HepG2 (cell line): Measurements from ENCODE around the gene TEKT2. TPM values are rescaled to one million over a fixed set of nuclear protein-coding genes. Genes with fewer than 3 reads are reported as not detected.

ENCODE experiments used
- ARNT2 ChIP-seq: sonication (generic); formaldehyde crosslinking; IDR thresholded peaks from 2 replicates; pipeline ENCODE4 v1.8.0; 2022; ENCODE audit warnings: mild to moderate bottlenecking, low read depth, missing genetic modification reagents, moderate library complexity
- KIAA2018 ChIP-seq: sonication (generic); formaldehyde crosslinking; IDR thresholded peaks from 2 replicates; pipeline ENCODE4 v1.5.0; 2020; ENCODE audit warnings: mild to moderate bottlenecking, missing genetic modification reagents, borderline replicate concordance
- MYPOP ChIP-seq: sonication (generic); formaldehyde crosslinking; IDR thresholded peaks from 2 replicates; pipeline ENCODE4 v1.8.1; 2023; ENCODE audit warnings: mild to moderate bottlenecking, moderate library complexity, missing genetic modification reagents
- PCBP1 ChIP-seq: fragments of 200-400 bp; formaldehyde crosslinking; IDR thresholded peaks from 2 replicates; pipeline ENCODE4 v1.6.1; 2017; ENCODE audit warnings: mild to moderate bottlenecking, low read depth, low read length, borderline replicate concordance
- SALL1 ChIP-seq: sonication (generic); formaldehyde crosslinking; IDR thresholded peaks from 2 replicates; pipeline ENCODE4 v1.8.0; 2022; ENCODE audit warnings: mild to moderate bottlenecking, missing genetic modification reagents
- SATB2 ChIP-seq: sonication (generic); formaldehyde crosslinking; IDR thresholded peaks from 2 replicates; pipeline ENCODE4 v1.5.0; 2020; ENCODE audit warnings: missing genetic modification reagents
- SP140L ChIP-seq: sonication (generic); formaldehyde crosslinking; IDR thresholded peaks from 2 replicates; pipeline ENCODE4 v1.4.0; 2020; ENCODE audit warnings: missing genetic modification reagents, borderline replicate concordance
- TARDBP ChIP-seq: sonication (generic); formaldehyde crosslinking; IDR thresholded peaks from 2 replicates; pipeline ENCODE4 v1.8.0; 2022; ENCODE audit warnings: mild to moderate bottlenecking, missing genetic modification reagents
- ZNF253 ChIP-seq: sonication (generic); formaldehyde crosslinking; IDR thresholded peaks from 2 replicates; pipeline ENCODE4 v1.8.0; 2022; ENCODE audit warnings: mild to moderate bottlenecking, missing genetic modification reagents, borderline replicate concordance
- ZNF430 ChIP-seq: sonication (generic); formaldehyde crosslinking; IDR thresholded peaks from 2 replicates; pipeline ENCODE4 v1.9.0; 2021; ENCODE audit warnings: mild to moderate bottlenecking, missing genetic modification reagents
- ZNF549 ChIP-seq: sonication (generic); formaldehyde crosslinking; IDR thresholded peaks from 2 replicates; pipeline ENCODE4 v1.5.0; 2020; ENCODE audit warnings: missing genetic modification reagents
- polyA plus RNA-seq, 8 experiments: library from polyadenylated mRNA; depleted of rRNA in 3 of 8; stranded (reverse) in 7 of 8; unstranded in 1 of 8; fragments of >200 nt; fragmentation: Illumina TruSeq in 4 of 8; extraction: Trizol in 4 of 8; gene quantifications; 2 replicates each; pipeline versions ENCODE4 v1.2.1 to v1.2.3, GENCODE V29; 2011 to 2016; ENCODE audit warnings: low read depth in 4 of 8, missing spikeins in 1 of 8, mixed read lengths in 1 of 8; ENCODE audit not compliant: insufficient read depth in 1 of 8
- total RNA-seq, 5 experiments: library from RNA; depleted of rRNA; stranded (reverse); fragments of >200 nt; fragmentation: Illumina TruSeq; extraction: Trizol; gene quantifications; 2 replicates each; pipeline ENCODE4 v1.2.3, GENCODE V29; 2016; ENCODE audit warnings: low read depth in 1 of 5
- TF ChIP-seq, protein P1 (sequence below): sonication (generic); formaldehyde crosslinking; IDR thresholded peaks from 2 replicates; pipeline ENCODE4 v1.5.0; 2020; ENCODE audit warnings: missing genetic modification reagents
- TF ChIP-seq, protein P2 (sequence below): sonication (generic); formaldehyde crosslinking; IDR thresholded peaks from 2 replicates; pipeline ENCODE4 v1.4.0; 2020; ENCODE audit warnings: mild to moderate bottlenecking, missing genetic modification reagents

TEKT2 gene
- total and polyA plus RNA-seq, 2 of the 13 experiments (the other 11 are each of a cell fraction or from before 2014, with no cell fraction given) = 0.31 to 0.38 TPM

DNA sequence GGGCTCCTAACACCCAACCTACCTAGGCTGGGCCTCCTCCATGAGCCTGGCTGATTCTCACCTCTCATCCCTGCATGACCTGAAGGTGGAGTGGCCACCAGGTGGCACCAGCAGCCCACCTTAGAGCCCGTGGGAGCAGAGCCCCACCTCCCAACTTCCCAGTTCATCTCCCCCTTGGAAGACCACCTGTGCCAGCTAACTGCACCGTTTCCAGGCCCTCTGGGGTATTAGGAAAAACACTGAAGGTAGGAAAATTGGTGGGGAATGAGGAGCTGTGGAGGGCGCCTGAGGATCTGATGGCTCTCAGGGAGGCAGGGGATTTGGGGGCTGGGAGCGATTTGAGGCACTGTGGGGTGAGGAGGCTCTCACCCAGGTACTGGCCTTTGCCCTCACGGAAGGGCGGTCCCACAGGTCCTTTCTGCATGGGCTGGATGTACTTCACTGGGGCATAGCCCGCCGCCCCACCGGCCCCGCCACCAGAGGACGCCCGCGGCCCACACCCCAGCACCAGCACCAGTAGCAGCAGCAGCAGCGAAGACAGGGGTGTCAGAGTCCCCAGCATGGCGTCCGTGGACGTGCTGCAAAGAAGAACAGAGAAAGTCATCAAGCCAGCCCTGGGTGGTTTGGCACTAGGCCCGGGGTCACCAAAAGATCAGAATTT is 15.9 kb downstream of the TEKT2 start (continued):
- TF ChIP-seq KIAA2018 (CRISPR knock-in tag) (no peak), ARNT2 (no peak), ZNF549 (CRISPR knock-in tag) (no peak), SATB2 (CRISPR knock-in tag) (no peak), SALL1 (CRISPR knock-in tag) (peak; percentile 39; the same call in 1 of the 2 replicates), ZNF430 (CRISPR knock-in tag) (no peak), ZNF253 (peak; percentile 62; the same call in 1 of the 2 replicates), TARDBP (CRISPR knock-in tag) (0 out of 2 replicates have a peak, but pooled peaks have one; percentile 42), PCBP1 (no peak), MYPOP (0 out of 2 replicates have a peak, but pooled peaks have one; percentile 46), SP140L (CRISPR knock-in tag) (no peak)
- TF ChIP-seq, protein P1, sequence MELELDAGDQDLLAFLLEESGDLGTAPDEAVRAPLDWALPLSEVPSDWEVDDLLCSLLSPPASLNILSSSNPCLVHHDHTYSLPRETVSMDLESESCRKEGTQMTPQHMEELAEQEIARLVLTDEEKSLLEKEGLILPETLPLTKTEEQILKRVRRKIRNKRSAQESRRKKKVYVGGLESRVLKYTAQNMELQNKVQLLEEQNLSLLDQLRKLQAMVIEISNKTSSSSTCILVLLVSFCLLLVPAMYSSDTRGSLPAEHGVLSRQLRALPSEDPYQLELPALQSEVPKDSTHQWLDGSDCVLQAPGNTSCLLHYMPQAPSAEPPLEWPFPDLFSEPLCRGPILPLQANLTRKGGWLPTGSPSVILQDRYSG = no peak
- TF ChIP-seq, protein P2, sequence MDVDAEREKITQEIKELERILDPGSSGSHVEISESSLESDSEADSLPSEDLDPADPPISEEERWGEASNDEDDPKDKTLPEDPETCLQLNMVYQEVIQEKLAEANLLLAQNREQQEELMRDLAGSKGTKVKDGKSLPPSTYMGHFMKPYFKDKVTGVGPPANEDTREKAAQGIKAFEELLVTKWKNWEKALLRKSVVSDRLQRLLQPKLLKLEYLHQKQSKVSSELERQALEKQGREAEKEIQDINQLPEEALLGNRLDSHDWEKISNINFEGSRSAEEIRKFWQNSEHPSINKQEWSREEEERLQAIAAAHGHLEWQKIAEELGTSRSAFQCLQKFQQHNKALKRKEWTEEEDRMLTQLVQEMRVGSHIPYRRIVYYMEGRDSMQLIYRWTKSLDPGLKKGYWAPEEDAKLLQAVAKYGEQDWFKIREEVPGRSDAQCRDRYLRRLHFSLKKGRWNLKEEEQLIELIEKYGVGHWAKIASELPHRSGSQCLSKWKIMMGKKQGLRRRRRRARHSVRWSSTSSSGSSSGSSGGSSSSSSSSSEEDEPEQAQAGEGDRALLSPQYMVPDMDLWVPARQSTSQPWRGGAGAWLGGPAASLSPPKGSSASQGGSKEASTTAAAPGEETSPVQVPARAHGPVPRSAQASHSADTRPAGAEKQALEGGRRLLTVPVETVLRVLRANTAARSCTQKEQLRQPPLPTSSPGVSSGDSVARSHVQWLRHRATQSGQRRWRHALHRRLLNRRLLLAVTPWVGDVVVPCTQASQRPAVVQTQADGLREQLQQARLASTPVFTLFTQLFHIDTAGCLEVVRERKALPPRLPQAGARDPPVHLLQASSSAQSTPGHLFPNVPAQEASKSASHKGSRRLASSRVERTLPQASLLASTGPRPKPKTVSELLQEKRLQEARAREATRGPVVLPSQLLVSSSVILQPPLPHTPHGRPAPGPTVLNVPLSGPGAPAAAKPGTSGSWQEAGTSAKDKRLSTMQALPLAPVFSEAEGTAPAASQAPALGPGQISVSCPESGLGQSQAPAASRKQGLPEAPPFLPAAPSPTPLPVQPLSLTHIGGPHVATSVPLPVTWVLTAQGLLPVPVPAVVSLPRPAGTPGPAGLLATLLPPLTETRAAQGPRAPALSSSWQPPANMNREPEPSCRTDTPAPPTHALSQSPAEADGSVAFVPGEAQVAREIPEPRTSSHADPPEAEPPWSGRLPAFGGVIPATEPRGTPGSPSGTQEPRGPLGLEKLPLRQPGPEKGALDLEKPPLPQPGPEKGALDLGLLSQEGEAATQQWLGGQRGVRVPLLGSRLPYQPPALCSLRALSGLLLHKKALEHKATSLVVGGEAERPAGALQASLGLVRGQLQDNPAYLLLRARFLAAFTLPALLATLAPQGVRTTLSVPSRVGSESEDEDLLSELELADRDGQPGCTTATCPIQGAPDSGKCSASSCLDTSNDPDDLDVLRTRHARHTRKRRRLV (CRISPR knock-in tag) = no peak
